Activated CD4-positive, CD25-positive, alpha-beta regulatory T cell treated with anti-CD3 and anti-CD28 coated beads, Interleukin-2, amount 50 U/mL, for 24 hours (primary cell): ENCODE measurements around the gene ESYT3.
A peak's percentile ranks its signal among the peaks of the same experiment; 100 is the strongest.

ENCODE experiments used
- ATAC-seq, 2 donors: fragments of 150-1000 bp; cut with Tn5 transposase; one replicate each; pipeline ENCODE4 v1.10.0; 2021; ENCODE audit warnings: mild to moderate bottlenecking in 1 of 2, moderate library complexity in 1 of 2

The ESYT3 gene, protein sequence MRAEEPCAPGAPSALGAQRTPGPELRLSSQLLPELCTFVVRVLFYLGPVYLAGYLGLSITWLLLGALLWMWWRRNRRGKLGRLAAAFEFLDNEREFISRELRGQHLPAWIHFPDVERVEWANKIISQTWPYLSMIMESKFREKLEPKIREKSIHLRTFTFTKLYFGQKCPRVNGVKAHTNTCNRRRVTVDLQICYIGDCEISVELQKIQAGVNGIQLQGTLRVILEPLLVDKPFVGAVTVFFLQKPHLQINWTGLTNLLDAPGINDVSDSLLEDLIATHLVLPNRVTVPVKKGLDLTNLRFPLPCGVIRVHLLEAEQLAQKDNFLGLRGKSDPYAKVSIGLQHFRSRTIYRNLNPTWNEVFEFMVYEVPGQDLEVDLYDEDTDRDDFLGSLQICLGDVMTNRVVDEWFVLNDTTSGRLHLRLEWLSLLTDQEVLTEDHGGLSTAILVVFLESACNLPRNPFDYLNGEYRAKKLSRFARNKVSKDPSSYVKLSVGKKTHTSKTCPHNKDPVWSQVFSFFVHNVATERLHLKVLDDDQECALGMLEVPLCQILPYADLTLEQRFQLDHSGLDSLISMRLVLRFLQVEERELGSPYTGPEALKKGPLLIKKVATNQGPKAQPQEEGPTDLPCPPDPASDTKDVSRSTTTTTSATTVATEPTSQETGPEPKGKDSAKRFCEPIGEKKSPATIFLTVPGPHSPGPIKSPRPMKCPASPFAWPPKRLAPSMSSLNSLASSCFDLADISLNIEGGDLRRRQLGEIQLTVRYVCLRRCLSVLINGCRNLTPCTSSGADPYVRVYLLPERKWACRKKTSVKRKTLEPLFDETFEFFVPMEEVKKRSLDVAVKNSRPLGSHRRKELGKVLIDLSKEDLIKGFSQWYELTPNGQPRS

DNA sequence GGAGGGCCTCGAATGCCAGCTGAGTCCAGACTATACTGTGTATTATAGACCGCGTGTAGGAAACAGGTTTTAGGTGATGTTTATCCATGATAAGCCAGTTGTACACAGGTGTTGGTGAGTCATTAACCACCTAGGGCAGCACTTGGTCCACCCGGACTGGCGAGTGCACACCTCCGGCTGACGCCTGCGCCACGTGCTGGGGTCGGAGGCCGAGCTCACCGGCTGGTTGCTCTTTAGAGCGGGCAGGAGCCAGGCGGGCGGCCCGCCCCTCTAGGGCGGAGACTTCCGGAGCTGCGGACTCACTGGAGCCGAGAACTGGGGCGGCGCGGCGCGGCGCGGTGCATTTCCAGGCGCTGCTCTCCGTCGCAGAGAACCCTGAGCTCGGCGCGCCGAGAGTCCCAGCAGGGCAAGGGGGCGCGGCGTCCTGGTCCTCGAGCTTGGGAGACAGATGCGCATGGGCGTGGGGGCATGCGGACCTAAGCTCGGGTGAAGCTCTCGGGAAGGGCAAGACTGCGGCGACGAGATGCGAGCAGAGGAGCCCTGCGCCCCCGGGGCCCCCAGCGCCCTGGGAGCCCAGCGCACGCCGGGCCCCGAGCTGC is at the start of gene ESYT3:
Gene ESYT3 (plus strand): TSS at position 341 of the 599 bp plus-strand sequence. CDS start 183 bp downstream, at position 524.
- ATAC-seq = peak; percentile 71 to 79

DNA sequence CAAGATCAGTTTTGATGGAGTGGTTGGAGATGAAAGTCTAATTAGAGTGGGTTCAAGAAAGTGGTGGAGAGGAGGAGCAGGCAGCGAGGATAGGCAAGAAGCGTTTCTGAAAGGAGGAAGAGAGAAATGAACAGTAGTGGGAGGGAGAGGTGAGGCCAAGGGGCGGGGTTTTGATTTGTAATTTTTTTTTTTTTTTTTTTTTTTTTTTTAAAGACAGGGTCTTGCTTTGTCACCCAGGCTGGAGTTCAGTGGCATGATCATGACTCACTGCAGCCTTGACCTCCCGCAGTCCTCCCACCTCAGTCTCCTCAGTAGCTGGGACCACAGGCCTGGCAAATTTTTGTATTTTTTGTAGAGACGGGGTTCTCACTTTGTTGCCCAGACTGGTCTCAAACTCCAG is 49.4 kb upstream of the ESYT3 start:
- no peak for ATAC-seq

DNA sequence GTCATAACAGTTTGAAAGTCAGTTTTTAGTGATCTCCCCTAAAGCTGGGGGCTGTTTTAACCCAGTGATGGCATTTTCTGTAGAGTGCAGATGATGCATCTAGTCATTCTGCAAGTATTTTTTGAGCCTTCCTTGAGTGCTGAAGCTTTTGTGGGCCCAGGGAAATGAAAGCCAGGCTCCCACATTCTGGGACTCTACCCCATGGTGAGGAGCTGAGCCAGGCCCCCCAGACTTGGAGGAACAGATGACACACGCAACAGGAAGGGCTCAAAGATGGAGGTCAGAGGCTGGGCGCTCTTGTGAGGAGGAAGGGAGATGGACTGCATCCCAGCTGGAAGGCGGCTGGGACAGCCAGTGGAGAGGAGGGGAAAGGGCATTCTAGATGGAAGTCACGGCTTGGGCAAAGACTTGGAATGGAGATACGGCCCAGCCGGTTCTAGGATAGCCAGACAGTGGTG is 45.2 kb upstream of the ESYT3 start:
- ATAC-seq = no peak

DNA sequence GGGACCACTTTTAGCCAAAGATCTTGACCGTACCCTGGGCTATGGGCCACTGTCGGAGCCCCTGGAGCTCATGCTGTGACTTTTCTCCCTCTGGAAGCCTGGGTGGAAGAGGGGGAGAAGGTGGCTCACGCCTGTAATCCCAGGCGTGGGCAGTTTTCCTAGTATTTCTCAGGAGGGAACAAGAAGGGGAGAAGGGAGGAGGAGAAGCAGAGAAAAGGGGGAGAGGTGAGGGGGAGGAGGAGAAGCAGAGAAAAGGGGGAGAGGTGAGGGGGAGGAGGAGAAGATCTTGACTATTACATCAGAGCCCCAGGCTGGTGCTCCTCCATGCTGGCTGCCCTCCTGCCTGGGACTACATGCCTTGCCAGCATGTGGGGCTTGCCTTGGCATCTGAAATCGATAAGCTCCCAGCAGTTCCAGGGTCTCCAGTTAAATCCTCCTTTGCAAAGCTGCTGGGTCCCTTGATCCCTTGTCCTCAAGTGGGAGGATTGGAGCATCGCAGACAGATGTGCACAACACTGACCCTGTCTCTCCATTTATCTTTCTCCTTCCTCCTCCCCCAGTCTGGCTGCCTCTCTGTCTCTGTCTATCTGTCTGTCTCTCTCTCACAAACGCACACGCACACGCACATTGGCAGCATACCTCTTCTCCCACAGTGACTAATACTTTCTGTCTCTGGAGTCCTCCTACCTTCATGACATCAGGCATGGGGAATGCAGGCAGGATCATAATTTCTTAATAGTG is 44.4 kb upstream of the ESYT3 start:
- no peak for ATAC-seq

DNA sequence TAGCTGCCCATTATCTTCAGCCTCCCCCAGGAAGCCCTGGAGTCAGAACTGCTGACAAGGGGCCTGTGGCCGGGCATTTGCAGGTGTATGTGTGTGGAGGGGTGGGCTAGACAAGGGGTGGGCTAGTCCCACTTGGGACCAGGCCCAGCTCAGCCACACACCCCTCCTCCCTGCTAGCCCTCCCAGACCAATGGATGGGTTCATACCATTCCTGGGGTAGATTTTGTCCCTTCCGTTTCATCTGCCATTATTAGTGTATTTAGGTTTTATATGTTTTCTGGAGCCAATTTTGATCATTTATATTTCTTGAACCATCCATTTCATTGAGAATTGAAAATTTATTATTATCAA is 43.9 kb upstream of the ESYT3 start:
- no peak for ATAC-seq

DNA sequence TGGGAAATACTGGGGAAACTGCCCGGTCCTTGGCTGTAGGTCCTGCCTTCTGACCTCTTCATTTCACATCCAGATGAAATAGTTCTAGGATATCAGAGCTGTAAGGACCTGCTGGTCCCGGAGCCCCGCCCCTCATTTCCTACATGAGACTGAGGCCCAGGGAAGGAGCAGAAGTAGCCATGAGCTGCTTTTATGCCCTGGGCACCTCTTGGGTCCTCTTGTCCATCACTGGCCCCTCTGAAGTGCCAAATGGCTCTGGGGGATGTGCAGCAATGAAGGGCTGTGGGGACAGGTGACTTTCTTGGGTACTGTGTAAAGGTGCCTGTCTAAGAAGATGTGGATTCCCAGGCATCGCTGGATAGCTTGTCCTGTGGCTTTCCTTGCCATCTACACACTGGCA is 40.3 kb upstream of the ESYT3 start:
- ATAC-seq = no peak

DNA sequence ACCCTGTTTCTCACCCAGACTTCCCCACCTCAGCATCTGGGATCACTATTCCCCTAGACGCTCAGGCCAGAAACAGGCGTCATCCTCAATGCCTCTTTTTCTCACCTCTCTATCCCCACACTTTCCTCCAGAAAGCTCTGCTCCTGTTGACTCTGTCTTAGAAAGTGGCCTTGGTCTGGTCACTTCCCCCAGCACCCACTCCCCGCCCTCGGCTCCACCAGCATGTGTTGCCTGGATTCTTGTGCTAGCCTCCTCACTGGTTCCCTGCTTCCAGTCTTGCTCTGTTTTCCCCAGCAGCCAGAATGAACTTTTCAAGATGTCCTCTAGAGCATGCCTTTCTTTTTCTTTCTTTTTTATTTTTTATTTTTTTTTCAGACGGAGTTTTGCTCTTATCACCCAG is 39.7 kb upstream of the ESYT3 start:
- no peak for ATAC-seq

DNA sequence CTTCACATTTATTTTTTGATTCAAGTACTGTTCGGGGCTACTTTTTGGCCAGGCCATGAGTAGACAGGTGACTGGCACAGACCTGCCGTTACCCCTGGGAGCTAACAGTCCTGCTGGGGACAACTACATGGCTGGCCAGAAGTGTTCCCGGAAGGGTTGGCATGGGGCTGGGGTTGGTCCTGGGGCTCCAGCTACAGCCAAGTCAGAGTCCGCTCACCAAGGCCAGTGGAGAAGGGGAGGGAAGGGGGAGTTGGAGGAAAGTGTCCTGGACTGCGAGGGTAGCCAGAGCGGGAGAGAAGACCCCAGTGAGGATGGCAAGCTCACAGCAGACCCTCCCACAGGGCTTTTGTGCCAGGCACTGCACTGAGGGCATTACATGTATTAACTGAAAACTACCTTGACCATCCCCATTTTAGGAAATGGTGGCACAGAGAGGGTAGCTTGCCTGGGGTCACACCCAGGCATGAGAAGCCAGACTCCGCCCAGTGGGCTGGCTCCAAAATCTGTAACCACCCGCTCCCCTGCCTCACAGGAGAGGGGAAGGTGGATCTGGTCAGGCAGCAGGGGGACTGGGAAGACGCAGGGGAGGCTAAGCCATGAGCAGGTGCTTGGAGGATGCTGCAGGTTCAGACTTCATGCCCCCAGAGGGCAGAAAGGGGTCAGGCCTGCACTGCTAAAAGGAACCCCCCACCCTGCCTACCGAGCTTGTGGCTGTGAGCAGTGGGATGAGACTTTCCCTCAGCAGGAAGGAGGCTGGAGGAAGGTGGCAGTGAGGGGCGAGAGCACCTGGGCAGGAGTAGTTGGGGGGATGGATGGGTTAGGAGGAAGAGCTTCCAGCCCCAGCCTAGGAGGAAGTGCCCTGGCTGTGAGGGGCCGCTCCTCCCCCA is 38.3 kb upstream of the ESYT3 start:
- no peak for ATAC-seq

DNA sequence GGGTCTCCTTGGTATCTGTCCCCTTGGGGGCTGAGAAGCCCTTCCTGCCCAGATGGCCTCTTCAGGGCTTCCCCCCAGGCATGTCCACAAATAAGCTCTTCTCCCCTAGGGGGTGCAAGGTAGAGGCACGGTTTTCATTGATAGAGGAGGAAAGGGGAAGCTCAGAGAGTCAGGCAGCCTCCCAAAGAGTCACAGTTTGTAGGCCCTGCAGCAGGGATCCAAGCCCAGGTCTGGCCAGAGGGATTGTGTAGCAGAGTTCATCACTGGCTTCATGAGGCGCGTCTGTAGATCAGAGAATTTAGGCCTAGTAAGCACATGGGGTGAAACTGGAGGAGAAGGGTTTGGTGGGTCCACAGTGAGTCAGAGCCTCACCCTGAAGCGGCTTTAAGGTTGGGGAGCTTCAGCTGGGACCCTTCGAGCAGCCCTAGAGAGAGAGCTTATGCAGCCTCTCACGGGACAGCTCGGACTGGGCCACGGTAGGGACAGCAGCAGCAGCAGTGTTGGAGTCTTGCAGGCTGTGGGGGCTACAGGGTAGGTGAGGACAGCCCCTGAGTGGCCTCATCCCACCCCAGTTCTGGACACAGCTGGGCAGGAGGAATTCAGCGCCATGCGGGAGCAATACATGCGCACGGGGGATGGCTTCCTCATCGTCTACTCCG is 37.5 kb upstream of the ESYT3 start:
- ATAC-seq = no peak

DNA sequence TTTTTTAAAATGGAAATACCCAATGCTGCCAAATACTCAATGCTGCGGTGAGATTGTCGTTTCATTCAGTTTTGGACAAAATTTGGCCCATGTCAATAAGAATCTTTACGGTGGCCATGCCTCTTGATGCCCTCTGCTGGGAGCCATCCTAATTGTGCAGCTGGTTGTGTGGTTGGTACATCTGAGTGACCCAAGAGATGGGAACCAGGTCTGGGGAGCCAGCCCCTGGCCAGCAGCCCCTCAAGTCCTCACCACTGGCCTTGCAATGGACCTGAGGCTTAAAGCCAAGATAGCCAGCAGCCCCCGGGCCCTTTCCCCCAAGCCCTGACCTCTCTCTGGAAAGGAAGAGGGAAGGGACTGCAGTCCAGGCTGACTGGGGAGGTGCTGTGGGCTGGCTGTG is 36.4 kb upstream of the ESYT3 start:
- no peak for ATAC-seq

DNA sequence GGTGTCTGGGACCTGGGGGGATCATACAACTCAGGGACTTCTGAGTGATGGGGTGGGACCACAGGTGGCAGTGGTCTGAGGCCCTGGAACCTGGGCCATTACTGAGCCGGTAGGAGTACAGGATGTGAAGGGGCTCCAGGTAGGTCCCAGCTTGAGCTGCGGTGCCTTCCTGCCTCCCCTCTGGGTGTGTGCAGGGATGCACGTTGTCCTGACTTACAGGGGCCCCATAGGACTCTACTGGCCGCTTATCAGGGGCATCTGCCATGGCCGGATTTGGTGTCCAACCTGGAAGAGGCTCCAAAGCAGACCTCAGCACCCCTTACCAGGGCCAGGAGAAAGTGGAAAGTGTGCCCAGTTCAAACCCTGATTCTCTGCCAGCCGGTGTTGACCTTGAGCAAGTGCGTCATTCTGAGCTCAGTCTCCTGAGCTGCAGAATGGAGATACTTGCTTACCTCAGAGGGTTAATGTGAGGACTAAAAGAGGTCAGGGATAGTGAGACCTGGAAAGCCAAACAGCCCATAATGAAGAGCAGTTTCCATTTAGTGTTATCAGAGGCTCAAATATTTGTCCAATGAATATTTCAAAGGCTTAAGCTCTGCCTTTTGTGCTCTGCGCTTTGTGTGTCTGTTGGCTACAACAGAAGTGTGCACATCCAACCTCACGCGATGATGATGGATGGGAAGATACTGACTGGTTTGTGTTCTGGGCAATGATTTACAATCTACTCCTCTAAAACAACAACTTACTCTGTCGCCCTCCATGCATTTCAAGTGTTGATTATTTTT is 35.4 kb upstream of the ESYT3 start:
- no peak for ATAC-seq

DNA sequence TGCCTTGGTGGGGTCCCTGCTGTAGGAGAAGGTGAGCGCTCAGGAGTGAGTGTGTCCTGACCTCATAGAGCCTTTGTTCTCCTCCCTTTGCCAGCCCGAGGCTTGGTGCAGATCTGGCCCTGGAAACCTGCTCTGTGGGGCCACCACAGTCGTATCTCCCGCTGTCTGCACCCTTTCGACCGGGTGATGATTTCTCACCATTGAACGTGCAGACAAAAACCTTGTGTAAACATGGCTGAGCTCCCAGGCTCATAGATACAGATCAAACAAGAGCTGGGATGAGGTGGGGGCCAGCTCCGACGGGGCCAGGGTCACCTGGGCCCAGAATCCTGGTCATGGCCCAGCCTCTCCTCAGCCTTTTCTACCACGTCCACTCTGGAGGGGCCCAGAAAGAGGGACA is 34.6 kb upstream of the ESYT3 start:
- ATAC-seq = no peak

DNA sequence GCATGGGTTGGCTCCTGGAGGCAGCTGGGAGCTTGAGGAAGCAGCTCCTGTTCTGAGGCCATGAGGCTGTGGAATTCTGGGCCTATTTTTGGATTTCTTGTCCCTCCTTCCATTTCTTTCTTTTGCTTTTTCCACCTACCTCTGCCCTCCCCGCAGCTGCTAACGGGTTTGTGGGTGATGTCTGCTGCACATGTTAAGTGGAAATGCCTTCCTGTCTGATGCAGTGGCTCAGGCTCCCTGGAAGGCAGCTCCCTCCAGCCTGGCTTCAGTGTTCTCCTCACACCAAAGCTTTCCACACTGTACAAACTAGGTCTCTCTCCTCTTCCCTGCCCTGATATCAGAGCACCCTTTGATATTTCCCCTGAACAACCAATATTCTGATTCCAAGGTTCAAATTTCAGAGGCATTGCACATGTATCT is 33.8 kb upstream of the ESYT3 start:
- no peak for ATAC-seq

DNA sequence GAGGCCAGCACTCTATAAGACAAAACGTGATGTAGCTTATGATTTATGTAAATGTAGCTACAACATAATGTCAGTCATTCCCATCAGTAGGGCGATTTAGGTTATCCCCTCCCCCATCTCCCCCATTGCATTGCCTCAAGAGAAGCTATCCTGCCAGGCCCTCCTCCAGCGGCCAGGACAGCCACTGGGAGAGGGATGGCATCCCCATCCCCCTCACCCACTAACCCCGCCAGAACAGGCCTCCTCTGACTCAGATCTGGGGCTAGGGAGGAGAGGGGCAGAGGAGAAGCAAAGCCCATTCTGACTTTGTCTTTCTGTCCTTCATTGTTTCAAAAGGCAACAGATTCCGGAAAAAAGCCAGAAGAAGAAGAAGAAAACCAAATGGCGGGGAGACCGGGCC is 32.6 kb upstream of the ESYT3 start:
- ATAC-seq = no peak

DNA sequence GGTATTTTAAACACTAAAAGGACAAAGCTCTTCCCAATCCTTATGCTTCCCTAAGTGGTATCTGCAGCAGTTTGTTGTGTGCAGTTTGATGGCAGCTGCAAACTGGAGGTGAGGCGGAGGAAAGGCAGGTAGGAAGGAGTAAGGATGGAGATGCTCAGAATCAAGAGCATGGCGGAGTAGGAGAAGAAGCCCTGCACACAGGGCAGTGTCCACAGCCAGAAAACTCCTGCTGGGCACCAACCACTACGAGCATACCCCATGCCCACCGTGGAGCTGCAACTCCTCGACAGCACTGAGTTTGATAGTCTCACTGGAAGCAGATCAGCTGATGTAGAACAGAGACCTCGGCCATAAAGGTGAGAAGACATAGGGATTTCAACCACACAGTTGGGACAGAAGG is 30.3 kb upstream of the ESYT3 start:
- ATAC-seq = no peak

DNA sequence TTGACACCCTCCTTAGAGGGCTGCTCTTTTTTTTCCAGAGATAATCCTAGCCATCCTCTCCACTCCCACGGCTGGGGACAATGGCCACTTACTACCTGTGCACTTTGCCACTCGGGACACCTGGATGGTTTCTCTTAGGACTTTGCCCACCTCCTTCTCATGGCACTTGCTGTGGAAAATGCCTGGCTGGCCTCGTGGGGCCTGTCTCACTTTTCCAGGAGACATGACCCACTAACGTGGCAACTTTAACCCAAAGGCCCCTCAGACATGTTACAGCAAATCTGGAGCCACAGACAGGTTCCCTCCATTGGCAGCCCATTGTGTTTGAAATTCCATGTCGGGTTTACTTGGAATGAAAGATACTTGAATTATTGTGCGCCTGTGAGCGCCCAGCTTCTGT is 29.4 kb upstream of the ESYT3 start:
- ATAC-seq = no peak

DNA sequence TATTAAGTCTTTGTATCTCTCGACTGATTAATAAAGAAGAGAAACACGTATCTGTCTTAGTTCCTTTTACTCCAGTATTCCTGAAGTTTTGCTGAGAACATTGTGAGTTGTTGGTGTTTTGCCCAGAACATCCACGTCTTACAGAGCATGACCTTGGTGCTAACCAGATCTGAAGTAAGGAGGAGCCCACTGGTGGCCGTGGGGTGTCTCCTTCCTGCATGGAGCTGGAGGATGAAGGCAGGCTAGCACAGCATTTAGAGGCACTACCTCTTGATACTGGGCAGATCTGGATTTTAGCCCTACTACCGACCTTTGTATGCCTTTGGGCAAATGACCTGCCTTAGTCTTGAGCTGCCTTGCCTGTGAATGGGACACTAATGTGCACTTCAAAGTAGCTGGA is 28.9 kb upstream of the ESYT3 start:
- no peak for ATAC-seq

DNA sequence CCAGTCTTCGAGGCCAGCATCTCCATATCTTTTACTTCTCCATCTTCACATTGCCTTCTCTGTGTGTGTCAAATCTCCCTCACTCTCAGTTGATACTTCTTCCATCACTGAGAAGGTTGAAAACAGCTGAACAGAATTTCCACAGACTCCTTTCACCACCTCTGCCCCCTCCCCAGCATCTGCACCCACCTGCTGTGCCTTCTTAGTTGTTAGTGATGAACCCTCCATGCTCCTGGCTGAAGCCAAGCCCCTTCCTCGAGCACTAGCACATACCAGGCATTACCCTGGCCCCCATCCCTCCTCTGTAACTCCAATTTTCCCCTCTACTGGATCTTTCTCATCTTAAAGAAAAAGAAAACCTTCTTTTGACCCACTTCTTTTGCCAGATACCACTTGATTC is 27.8 kb upstream of the ESYT3 start:
- no peak for ATAC-seq

DNA sequence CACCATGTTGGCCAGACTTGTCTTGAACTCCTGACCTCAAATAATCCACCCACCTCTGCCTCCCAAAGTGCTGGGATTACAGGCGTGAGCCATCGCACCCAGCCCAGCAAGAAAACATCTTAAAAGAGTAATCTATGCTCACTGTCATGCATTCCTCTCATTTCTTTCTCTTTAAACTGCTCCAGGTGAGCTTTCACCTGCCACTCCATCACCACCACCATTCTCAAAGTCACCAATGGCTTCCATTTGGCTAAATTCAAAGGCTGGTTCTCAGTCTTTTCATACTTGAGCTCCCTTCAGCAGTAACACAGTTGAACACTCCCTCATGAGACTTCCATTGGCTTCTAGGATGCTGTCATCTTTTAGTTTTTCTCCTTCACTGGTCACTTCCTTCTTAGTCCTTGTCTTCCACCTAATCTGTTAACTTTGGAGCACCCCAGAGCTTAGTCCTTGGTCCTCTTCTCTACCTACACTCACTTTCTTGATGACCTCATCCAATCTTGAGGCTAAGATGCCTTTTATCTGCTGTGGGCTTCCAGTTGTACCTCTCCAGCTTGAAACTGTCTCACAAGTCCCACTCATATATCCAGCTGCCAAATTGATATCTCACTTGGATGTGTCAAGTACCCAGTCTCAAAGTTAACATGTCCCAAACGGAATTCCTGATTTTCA is 27.0 kb upstream of the ESYT3 start:
- no peak for ATAC-seq
